ENCODE results near the gene ATP8B4. TPM values are rescaled to one million over a fixed set of nuclear protein-coding genes. Genes with fewer than 3 reads are reported as not detected.

ATP8B4 gene
- total RNA-seq, 1 experiment from 2014 or later, result not detected

- POLR2A ChIA-PET, result no interaction called here
- no peaks in the 10 kb centered on the region for H3K27me3 ChIP-seq (ENCODE audit: control insufficient read depth, insufficient read depth, low read length)
- in situ Hi-C loops (cut with HindIII; ENCODE audit: low pct_unique_long_range_greater_than_20kb, low sequenced_read_pairs), result no loop called here
- intact Hi-C loops (cut with micrococcal nuclease; ENCODE audit: unreplicated experiment), result no loop called here
- DNase-seq (ENCODE audit: low read depth, low spot score) (no peak), ATAC-seq (no peak)
- H3K27ac ChIP-seq (ENCODE audit: low read length), result no peak overlapping the region
- H3K4me3 ChIP-seq (ENCODE audit: low read depth in 2 of 2, low read length in 2 of 2), result no peak overlapping the region
- no TSS peak for BruUV-seq (replicated peaks)
- H3K36me3 ChIP-seq (ENCODE audit: control insufficient read depth, insufficient read depth, low read length), result no peaks in the 10 kb centered on the region
- H3K9me3 ChIP-seq (ENCODE audit: control insufficient read depth, insufficient read depth, low read depth, low read length), result no peaks in the 10 kb centered on the region
- TF ChIP-seq CTCF (IDR thresholded peaks at IDR 0.05), result no peak
- TF ChIP-seq SIN3A (IDR thresholded peaks at IDR 0.05; ENCODE audit: borderline replicate concordance, insufficient read depth, low read depth, low read length), result no peak
- no peak for TF ChIP-seq TCF7L2 (IDR thresholded peaks at IDR 0.05; ENCODE audit: low read depth, low read length)
- TF ChIP-seq REST (IDR thresholded peaks at IDR 0.05; ENCODE audit: insufficient read depth in 1 of 2, low read depth in 2 of 2, low read length in 1 of 2), result no peak
- no peak for TF ChIP-seq POLR2AphosphoS5 (IDR thresholded peaks at IDR 0.05; ENCODE audit: low read depth, low read length)
- CTCF ChIA-PET, result no interaction called here
- H3K4me1 ChIP-seq (ENCODE audit: control insufficient read depth, insufficient read depth, low read length), result no peaks in the 10 kb centered on the region
Observed at GRCh38 chr15:50127255-50127777, 8.3 kb upstream of the ATP8B4 start.

GRCh38 chr15:50126072-50126471 is 7.0 kb upstream of the ATP8B4 start:
- TF ChIP-seq POLR2AphosphoS5 (IDR thresholded peaks at IDR 0.05; ENCODE audit: low read depth, low read length) (no peak), REST (IDR thresholded peaks at IDR 0.05; ENCODE audit: insufficient read depth in 1 of 2, low read depth in 2 of 2, low read length in 1 of 2) (no peak), TCF7L2 (IDR thresholded peaks at IDR 0.05; ENCODE audit: low read depth, low read length) (no peak), SIN3A (IDR thresholded peaks at IDR 0.05; ENCODE audit: borderline replicate concordance, insufficient read depth, low read depth, low read length) (no peak), CTCF (IDR thresholded peaks at IDR 0.05) (no peak)
- H3K27me3 ChIP-seq (ENCODE audit: control insufficient read depth, insufficient read depth, low read length), result no peaks in the 10 kb centered on the region
- H3K27ac ChIP-seq (ENCODE audit: low read length), result no peak overlapping the region
- intact Hi-C loops (cut with micrococcal nuclease; ENCODE audit: unreplicated experiment), result no loop called here
- no peaks in the 10 kb centered on the region for H3K36me3 ChIP-seq (ENCODE audit: control insufficient read depth, insufficient read depth, low read length)
- no TSS peak for BruUV-seq (replicated peaks)
- no peak overlapping the region for H3K4me3 ChIP-seq (ENCODE audit: low read depth in 2 of 2, low read length in 2 of 2)
- H3K9me3 ChIP-seq (ENCODE audit: control insufficient read depth, insufficient read depth, low read depth, low read length), result no peaks in the 10 kb centered on the region
- POLR2A ChIA-PET, result no interaction called here
- no peaks in the 10 kb centered on the region for H3K4me1 ChIP-seq (ENCODE audit: control insufficient read depth, insufficient read depth, low read length)
- ATAC-seq (no peak), DNase-seq (ENCODE audit: low read depth, low spot score) (no peak)
- in situ Hi-C loops (cut with HindIII; ENCODE audit: low pct_unique_long_range_greater_than_20kb, low sequenced_read_pairs), result no loop called here
- CTCF ChIA-PET, result no interaction called here

All from Panc1 (cell line).